Measurements from ENCODE around the gene ABHD13.

- TF ChIP-seq CTCF (conservative IDR thresholded peaks at IDR 0.05), result no peak
- TF ChIP-seq EZH2 (IDR thresholded peaks at IDR 0.05; ENCODE audit: low read depth), result no peak
Measured at GRCh38 chr13:108249150-108249549, 31.0 kb downstream of the ABHD13 start.

All from PC-9 (cell line).